ENCODE data around the gene TMEM88. TPM values are rescaled to one million over a fixed set of nuclear protein-coding genes. Genes with fewer than 3 reads are reported as not detected.

Gene TMEM88
- total and polyA plus RNA-seq, 2 experiments from 2014 or later = 73.3 to 241 TPM

GRCh38 chr17:7849751-7850504, 4.9 kb upstream of the TMEM88 start:
- Histone ChIP-seq H3K9me3 (ENCODE audit: low read depth) (no peaks in the 10 kb centered on the region), H3K27me3 (no peaks in the 10 kb centered on the region), H3K9me2 (replicated peaks; ENCODE audit: insufficient read depth) (no peaks in the 10 kb centered on the region), H3K36me3 (replicated peaks; ENCODE audit: insufficient read depth, low read depth) (no peaks in the 10 kb centered on the region), H3K4me3 (no peak overlapping the region), H4K20me1 (ENCODE audit: insufficient read depth, poor library complexity, severe bottlenecking) (peaks cover 71% of the 10 kb centered on the region), H2AFZ (no peak overlapping the region), H3K79me2 (peaks cover 56% of the 10 kb centered on the region), H3K4me2 (no peak overlapping the region), H3K27ac (no peak overlapping the region), H3K4me1 (ENCODE audit: insufficient read depth) (peaks cover 12% of the 10 kb centered on the region)
- TF ChIP-seq CTCF (IDR thresholded peaks at IDR 0.05; ENCODE audit: poor library complexity) (no peak), EZH2 (IDR thresholded peaks at IDR 0.05; ENCODE audit: borderline replicate concordance) (no peak)
- WGBS (ENCODE audit: low lambda C conversion rate, missing lambda C conversion rate) = 92% methylated on average over 12 of the region's 12 CpGs
- DNase-seq (ENCODE audit: low spot score) = no peak

GRCh38 chr17:7850701-7851437, 4.0 kb upstream of the TMEM88 start:
- Histone ChIP-seq H3K4me1 (ENCODE audit: insufficient read depth) (peaks cover 16% of the 10 kb centered on the region), H3K4me3 (no peak overlapping the region), H3K4me2 (no peak overlapping the region), H4K20me1 (ENCODE audit: insufficient read depth, poor library complexity, severe bottlenecking) (peaks cover 62% of the 10 kb centered on the region), H3K27me3 (no peaks in the 10 kb centered on the region), H3K9me3 (ENCODE audit: low read depth) (no peaks in the 10 kb centered on the region), H2AFZ (no peak overlapping the region), H3K36me3 (replicated peaks; ENCODE audit: insufficient read depth, low read depth) (no peaks in the 10 kb centered on the region), H3K9me2 (replicated peaks; ENCODE audit: insufficient read depth) (no peaks in the 10 kb centered on the region), H3K79me2 (peaks cover 47% of the 10 kb centered on the region), H3K27ac (no peak overlapping the region)
- TF ChIP-seq EZH2phosphoT487 (IDR thresholded peaks at IDR 0.05; ENCODE audit: low read depth, severe bottlenecking, unreplicated experiment) (no peak), EZH2 (IDR thresholded peaks at IDR 0.05; ENCODE audit: borderline replicate concordance) (no peak), CTCF (IDR thresholded peaks at IDR 0.05; ENCODE audit: poor library complexity) (no peak)
- 94% methylated on average over 17 of the region's 17 CpGs for WGBS (ENCODE audit: low lambda C conversion rate, missing lambda C conversion rate)
- no peak for DNase-seq (ENCODE audit: low spot score)

- no peak overlapping the region for H2AFZ ChIP-seq
Observed at GRCh38 chr17:7851438-7852261, 3.2 kb upstream of the TMEM88 start.

More at GRCh38 chr17:7851438-7852261, 3.2 kb upstream of the TMEM88 start:
- Histone ChIP-seq H3K4me2 (no peak overlapping the region), H3K79me2 (peaks cover 41% of the 10 kb centered on the region), H4K20me1 (ENCODE audit: insufficient read depth, poor library complexity, severe bottlenecking) (peaks cover 54% of the 10 kb centered on the region), H3K36me3 (replicated peaks; ENCODE audit: insufficient read depth, low read depth) (no peaks in the 10 kb centered on the region), H3K27ac (no peak overlapping the region), H3K9me3 (ENCODE audit: low read depth) (no peaks in the 10 kb centered on the region), H3K27me3 (no peaks in the 10 kb centered on the region), H3K4me3 (no peak overlapping the region), H3K4me1 (ENCODE audit: insufficient read depth) (peaks cover 24% of the 10 kb centered on the region), H3K9me2 (replicated peaks; ENCODE audit: insufficient read depth) (no peaks in the 10 kb centered on the region)
- DNase-seq (ENCODE audit: low spot score) = peak; percentile 97
- TF ChIP-seq EZH2 (IDR thresholded peaks at IDR 0.05; ENCODE audit: borderline replicate concordance) = no peak
- TF ChIP-seq CTCF (IDR thresholded peaks at IDR 0.05; ENCODE audit: poor library complexity) = peak; percentile 86
- TF ChIP-seq EZH2phosphoT487 (IDR thresholded peaks at IDR 0.05; ENCODE audit: low read depth, severe bottlenecking, unreplicated experiment) = no peak
- 39% methylated on average over 60 of the region's 60 CpGs for WGBS (ENCODE audit: low lambda C conversion rate, missing lambda C conversion rate)

Data from hepatocyte (in vitro differentiated cells).